HG03066 (cell line): ENCODE measurements around the gene TTC39B.

Experiments
- ATAC-seq: cut with Tn5 transposase; IDR thresholded peaks from one replicate; pipeline ENCODE4 v1.9.1; 2021; ENCODE audit warnings: low read depth; ENCODE audit not compliant: unreplicated experiment

TTC39B gene

DNA sequence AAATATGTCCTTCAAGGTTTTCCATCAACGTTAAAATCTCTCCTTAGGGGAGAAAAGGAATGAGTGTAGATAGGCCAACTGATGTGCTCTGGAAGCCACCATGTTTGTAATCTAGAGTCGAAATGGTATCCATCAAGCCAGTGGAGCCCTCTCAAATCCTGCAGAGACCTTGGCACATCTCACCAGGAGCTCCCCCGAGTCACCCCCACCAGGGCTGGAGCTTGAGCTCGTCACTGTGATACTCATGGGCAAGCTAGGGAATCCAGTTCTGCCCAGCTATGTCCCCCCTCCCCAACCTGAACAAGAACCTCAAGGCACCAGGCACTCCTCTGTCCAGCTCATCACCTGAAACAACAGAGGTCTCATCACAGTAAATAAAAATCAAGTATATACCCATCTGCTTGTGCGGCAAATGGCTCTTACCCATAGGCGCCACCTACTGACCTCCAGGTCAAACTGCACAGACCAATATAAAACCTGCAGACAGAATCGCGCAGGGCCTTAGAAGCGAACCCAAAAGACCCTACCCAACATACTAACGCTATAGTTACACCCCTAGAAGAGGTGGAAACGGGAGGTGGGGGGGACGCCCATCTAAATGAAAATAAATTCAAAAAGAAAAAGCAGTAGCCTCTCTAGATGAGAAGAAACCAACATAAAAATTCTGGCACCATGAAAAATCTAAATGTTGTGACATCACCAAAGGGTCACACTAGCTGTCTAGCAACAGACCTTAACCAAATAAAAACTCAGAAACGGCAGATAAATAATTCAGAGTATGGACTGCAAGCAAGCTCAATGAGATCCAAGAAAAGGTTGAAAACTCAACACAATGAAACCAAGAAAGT lies 75.0 kb downstream of the TTC39B start:
- ATAC-seq = no peak

- ATAC-seq = no peak
Measured at GRCh38 chr9:15229409-15229808, 77.6 kb downstream of the TTC39B start.

GRCh38 chr9:15227491-15227890 lies 79.5 kb downstream of the TTC39B start:
- ATAC-seq = no peak

- ATAC-seq = no peak
Measured at GRCh38 chr9:15225564-15226126, 81.4 kb downstream of the TTC39B start.

- no peak for ATAC-seq
Measured at GRCh38 chr9:15222313-15222712, 84.7 kb downstream of the TTC39B start.

DNA sequence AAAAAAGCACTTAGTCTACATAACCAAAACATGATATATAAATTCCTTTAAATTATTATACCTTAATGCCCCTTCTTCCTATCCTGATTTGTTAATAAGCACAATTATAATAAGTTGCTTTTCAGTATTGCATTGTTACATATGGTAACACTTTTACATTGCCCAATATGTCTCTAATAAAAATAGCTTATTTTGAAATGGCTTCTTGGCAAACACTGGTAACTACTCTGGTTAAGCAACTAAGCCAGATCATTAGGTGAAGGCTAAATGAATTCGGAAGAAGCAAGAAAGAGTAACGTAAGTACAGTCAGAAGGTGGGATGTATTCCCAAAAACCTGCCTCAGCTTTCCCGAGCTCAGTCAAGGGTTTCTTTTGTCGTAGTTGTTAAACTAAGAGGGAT lies 85.3 kb downstream of the TTC39B start:
- no peak for ATAC-seq

GRCh38 chr9:15220658-15221318 lies 86.2 kb downstream of the TTC39B start:
- no peak for ATAC-seq

DNA sequence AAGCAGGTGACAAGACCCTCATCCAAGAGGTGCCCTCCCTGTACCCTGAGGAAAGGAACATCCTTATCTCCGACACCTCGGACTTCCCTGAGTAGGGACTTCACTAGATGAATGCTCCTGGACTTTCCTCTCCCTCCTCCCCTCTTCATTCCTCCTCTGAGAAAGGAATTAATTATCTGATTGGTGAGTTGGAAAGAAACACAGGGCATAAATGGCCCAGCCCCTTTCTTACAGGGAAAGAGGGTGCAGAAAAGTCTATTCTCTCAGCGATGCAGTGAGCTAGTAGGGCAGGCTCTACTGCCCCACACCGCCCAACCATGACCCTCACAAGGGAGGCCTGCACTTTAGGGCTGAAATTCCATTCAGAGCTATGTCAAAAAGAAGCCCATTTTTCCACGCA lies 87.5 kb downstream of the TTC39B start:
- no peak for ATAC-seq

DNA sequence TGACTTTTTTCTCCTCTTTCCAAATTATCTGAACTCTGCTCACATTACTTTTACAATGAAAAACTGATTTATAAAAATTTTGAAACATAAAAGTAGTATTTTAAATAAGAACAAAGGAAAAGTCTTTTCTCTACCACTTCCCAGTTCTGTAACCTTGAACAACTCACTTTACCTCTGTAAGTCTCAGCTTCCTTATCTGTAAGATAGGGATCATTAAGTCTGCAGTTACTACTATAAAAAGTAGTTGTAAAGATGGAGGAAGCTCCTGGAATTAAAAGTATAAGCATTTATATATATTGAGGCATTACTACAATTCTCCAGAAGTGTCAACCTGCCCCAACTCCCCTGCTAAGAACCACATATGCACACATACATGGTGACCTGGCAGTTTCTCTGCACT lies 88.0 kb downstream of the TTC39B start:
- no peak for ATAC-seq

GRCh38 chr9:15213249-15213648 lies 93.8 kb downstream of the TTC39B start:
- ATAC-seq = no peak

DNA sequence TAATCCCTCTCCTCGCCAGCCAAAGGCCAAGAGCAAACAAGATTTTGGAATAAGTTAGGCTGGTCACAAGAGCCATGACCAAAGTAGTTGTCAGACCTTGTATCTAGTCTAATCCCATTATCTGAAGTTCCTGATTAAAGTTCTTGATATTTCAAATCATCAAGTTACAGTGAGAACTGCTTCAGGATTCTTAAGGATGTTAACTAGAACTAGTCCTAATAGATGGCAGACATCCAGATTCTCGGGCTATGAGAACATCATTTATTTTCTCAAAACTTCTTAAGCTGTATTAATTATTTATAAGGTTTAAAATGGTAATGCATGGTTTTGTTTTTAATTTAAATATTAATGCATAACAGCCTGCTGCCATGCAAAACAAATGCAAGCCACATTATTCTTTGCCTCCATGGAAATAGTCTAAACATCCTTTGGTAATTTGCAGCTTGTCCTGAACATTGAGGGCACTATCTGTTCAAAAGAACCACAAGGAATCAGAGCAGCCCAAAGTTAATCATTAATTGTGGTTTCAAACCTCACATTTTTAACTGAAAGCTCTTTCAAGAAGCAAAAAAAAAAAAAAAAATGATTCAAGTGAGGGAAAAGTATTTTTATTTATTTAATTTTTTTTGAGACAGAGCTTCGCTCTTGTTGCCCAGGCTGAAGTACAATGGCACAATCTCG lies 95.1 kb downstream of the TTC39B start:
- no peak for ATAC-seq

GRCh38 chr9:15211160-15211814 lies 95.7 kb downstream of the TTC39B start:
- ATAC-seq = peak; percentile 69

DNA sequence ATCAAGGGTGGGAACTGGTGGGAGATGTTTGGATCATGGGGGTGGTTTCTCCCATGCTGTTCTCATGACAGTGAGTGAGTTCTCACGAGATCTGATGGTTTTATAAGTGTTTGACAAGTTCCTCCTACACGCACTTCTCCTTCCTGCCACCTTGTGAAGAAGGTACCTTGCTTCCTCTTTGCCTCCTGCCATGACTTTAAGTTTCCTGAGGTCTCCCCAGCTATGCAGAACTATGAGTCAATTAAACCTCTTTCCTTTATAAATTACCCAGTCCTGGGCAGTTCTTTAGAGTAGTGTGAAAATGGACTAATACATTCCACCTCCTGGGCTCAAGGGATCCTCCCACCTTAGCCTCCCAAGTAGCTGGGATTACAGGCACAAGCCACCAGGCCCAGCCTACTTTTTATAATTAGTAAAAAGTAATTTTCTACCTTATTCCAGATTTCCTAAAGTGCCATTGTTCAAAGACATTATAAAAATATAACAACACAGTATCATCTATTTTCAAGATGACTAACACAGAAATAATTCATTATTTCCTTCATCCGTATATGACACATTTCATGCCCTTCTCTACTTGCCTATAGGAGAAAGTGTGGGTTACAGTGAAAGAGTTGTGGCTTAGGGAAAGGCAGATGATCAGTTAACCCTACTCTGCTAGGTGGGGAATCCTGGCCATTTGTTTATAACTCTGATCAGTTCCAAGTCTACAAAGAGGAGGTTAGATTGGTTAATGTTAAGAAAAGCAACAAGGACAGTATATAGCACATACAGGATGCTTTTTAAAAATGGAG lies 99.9 kb downstream of the TTC39B start:
- ATAC-seq = no peak

- ATAC-seq = no peak
Measured at GRCh38 chr9:15205632-15206420, 101.2 kb downstream of the TTC39B start.

- ATAC-seq = no peak
Measured at GRCh38 chr9:15203581-15203980, 103.4 kb downstream of the TTC39B start.

DNA sequence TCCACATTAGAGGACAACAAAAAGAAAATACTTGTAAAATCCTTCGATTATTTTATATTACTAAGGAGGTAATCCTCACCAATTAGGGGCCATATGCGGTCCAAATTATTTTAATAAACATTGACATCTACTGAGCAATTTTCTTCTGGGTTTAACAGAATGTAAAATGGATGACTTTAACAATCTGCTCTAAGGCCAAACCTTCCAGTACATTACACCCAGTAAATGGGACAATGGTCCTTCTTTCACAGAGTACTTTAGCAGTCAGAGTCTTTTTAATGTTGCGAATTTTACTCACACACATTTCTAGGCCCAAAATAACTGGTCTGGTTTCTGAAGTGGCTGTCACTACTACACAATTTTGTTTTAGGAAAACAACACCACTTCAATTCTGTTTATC lies 106.9 kb downstream of the TTC39B start:
- no peak for ATAC-seq

DNA sequence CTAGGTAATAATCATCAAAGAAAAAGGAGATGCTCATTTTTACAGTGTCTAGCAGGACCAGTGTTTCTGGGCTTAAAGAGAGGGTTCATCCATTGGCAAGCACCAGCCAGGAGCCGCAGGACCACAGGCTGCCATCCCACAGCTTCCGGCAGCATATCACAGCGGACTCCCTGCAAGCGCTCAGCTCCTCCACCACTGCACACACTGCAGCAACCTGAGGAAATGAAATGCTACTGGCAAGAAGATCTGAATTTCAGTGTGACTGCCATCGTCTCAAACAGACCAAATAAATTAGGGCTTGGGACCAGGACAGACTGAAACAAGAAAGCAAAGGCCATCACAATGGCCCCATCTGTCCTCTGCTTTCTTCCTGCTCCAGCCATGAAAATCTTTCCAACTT lies 114.2 kb downstream of the TTC39B start:
- no peak for ATAC-seq

- no peak for ATAC-seq
Measured at GRCh38 chr9:15191378-15191777, 115.6 kb downstream of the TTC39B start.

- ATAC-seq = no peak
Measured at GRCh38 chr9:15189481-15189880, 117.5 kb downstream of the TTC39B start.
